ENCODE measurements around the gene COQ10A. TPM values are rescaled to one million over a fixed set of nuclear protein-coding genes. Genes with fewer than 3 reads are reported as not detected.
A peak's percentile ranks its signal among the peaks of the same experiment; 100 is the strongest.
"Not testable (repeated sequence)": the region's sequence is repeated elsewhere in the genome, so short reads cannot be mapped to it uniquely, and the experiment has no call there.

COQ10A gene
- total RNA-seq, 2 donors from 2014 or later: 15.9 to 17.6 TPM

DNA sequence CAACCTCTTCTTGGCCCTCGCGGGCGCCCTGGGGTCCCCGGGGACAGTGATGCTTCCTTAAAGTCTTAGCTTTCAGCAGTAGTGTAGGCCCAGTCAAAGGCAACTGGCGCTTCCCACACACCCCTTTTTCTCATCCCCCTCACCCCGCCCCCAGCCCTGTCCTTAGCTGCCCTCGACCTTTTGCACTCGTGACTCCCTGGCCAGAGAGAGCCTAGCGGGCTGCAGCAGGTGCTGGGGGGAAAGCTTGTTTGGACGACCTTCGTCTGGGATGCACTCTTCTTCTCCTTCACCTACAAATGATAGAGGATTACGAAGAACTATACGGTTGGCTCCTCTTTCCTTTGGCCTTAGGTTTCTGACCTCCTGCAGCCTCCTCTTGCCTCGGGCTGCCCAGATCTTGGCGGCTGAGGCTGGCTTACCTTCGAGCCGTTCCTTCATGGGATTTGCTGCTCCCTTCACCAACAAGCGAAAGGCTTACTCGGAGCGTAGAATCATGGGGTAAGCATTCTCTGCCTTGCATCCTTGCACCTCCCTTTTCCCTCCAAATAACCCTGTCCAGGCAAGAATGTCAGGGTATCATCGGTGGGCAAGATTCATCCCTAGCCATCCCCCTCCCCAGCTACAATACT is 815 bp downstream of the COQ10A start:
- H3K27ac ChIP-seq: peak overlapping the region; percentile 91 to 93
- peak overlapping the region; percentile 56 to 75 for H3K4me3 ChIP-seq
- H3K4me1 ChIP-seq (replicated peaks): peaks cover 4% of the 10 kb centered on the region
- DNase-seq (ENCODE audit: low spot score): no peak
- no peak for TF ChIP-seq POLR2A (IDR thresholded peaks at IDR 0.05)
- no peak for TF ChIP-seq POLR2AphosphoS5 (IDR thresholded peaks at IDR 0.05)
- TF ChIP-seq, protein P1, sequence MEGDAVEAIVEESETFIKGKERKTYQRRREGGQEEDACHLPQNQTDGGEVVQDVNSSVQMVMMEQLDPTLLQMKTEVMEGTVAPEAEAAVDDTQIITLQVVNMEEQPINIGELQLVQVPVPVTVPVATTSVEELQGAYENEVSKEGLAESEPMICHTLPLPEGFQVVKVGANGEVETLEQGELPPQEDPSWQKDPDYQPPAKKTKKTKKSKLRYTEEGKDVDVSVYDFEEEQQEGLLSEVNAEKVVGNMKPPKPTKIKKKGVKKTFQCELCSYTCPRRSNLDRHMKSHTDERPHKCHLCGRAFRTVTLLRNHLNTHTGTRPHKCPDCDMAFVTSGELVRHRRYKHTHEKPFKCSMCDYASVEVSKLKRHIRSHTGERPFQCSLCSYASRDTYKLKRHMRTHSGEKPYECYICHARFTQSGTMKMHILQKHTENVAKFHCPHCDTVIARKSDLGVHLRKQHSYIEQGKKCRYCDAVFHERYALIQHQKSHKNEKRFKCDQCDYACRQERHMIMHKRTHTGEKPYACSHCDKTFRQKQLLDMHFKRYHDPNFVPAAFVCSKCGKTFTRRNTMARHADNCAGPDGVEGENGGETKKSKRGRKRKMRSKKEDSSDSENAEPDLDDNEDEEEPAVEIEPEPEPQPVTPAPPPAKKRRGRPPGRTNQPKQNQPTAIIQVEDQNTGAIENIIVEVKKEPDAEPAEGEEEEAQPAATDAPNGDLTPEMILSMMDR (IDR thresholded peaks at IDR 0.05): no peak
- no peaks in the 10 kb centered on the region for H3K27me3 ChIP-seq (replicated peaks; ENCODE audit: insufficient read depth)
- no peaks in the 10 kb centered on the region for H3K36me3 ChIP-seq
- intact Hi-C loops (cut with DNase I): no loop called here
- H3K9me3 ChIP-seq: no peaks in the 10 kb centered on the region
- WGBS: 27% methylated on average over 21 of the region's 21 CpGs

DNA sequence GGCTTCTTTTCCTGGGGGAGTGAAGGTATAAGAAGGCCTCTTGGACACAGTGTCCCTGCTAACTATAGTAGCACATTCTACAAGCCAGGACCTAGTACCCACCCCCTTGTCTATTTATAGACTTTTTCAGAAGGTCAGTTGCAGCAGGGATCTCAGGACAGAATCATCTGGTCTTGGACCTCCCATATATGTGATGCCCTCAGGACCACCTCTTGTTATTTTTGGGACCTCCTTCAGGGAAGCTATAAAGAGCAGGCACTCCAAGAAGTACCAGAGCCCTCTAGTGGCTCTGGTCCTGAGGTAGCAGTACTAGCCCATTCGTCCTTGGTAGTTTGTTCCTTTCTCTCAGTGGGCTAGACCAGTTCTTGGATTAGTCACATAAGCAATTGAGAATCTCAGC is 4.3 kb downstream of the COQ10A start:
- TF ChIP-seq POLR2AphosphoS5 (IDR thresholded peaks at IDR 0.05): no peak
- TF ChIP-seq, protein P1 (IDR thresholded peaks at IDR 0.05): peak in 1 of 4 experiments; percentile 16
- no peak for TF ChIP-seq POLR2A (IDR thresholded peaks at IDR 0.05)
- Histone ChIP-seq H3K36me3 (peaks cover 5 to 12% of the 10 kb centered on the region in 2 donors), H3K4me1 (replicated peaks) (peaks cover 4% of the 10 kb centered on the region), H3K9me3 (no peaks in the 10 kb centered on the region), H3K27me3 (replicated peaks; ENCODE audit: insufficient read depth) (no peaks in the 10 kb centered on the region), H3K4me3 (no peak overlapping the region), H3K27ac (no peak overlapping the region)
- 21% methylated on average over 1 of the region's 1 CpG for WGBS
- intact Hi-C loops (cut with DNase I): no loop called here
- DNase-seq (ENCODE audit: low spot score): no peak

DNA sequence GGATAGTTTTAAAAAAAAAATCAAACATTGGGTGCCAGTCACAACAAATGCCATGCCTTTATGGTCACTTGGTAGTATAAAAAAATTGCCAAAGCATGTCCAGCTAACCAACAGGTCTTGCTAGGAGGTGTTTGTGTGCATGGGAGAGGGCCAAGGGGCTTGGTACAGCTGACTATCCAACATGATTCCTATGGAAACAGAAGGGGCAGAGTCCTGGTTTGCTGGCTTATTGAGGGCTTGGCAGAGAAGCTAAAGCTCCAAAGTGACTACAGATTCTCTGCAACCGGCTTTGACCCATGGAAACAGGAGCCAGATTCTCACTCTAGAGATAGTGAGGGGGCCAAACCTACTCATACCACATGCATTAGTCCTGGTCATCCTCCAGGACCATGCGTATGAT is 5.7 kb downstream of the COQ10A start:
- H3K27ac ChIP-seq; H3K4me1 ChIP-seq (replicated peaks); H3K27me3 ChIP-seq (replicated peaks; ENCODE audit: insufficient read depth); H3K4me3 ChIP-seq; DNase-seq (ENCODE audit: low spot score); H3K9me3 ChIP-seq; intact Hi-C loops (cut with DNase I): not testable (repeated sequence)
- WGBS: 85% methylated on average over 2 of the region's 2 CpGs
- peaks cover 5 to 12% of the 10 kb centered on the region in 2 donors for H3K36me3 ChIP-seq

DNA sequence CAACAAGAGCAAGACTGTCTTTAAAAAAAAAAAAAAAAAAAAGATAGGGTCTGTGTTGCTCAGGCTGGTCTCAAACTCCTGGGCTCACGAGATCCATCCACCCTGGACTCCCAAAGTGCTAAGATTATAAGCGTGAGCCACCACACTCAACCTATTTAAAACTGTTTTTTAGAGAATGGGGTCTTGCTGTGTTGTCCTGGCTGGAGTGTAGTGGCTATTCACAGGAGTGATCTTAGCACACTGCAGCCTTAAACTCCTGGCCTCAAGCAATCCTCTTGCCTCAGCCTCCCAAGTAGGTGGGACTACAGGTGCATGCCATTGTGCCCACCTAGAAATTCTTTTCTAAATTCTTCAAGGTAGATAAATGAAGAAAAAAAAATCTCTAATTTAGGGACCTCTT is 7.6 kb downstream of the COQ10A start:
- H3K27me3 ChIP-seq (replicated peaks; ENCODE audit: insufficient read depth): no peaks in the 10 kb centered on the region
- H3K27ac ChIP-seq: no peak overlapping the region
- H3K9me3 ChIP-seq: no peaks in the 10 kb centered on the region
- TF ChIP-seq POLR2AphosphoS5 (IDR thresholded peaks at IDR 0.05) (no peak), POLR2A (IDR thresholded peaks at IDR 0.05) (no peak)
- TF ChIP-seq, protein P1 (IDR thresholded peaks at IDR 0.05): no peak
- H3K4me3 ChIP-seq: no peak overlapping the region
- H3K4me1 ChIP-seq (replicated peaks): no peaks in the 10 kb centered on the region
- WGBS: 94% methylated on average over 2 of the region's 2 CpGs
- no peak for DNase-seq (ENCODE audit: low spot score)
- peaks cover 12 to 16% of the 10 kb centered on the region in 2 donors for H3K36me3 ChIP-seq
- intact Hi-C loops (cut with DNase I): no loop called here

DNA sequence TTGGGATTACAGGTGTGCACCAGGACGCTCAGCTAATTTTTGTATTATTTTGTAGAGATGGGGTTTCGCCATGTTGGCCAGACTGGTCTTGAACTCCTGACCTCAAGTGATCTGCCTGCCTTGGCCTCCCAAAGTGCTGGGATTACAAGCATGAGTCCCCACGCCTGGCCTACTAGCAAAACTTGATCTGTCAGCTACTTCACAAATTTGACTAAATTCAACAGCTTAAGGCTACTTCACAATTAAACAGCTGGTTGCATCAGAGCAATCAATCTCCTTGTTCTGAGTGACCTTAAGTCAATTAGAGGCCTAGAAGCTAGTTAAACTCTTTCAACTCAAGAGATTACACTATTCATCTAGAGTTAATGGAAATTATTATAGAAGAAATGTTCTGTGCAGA is 12.2 kb downstream of the COQ10A start:
- intact Hi-C loops (cut with DNase I): no loop called here
- WGBS: 94% methylated on average over 3 of the region's 3 CpGs
- peaks cover 9 to 14% of the 10 kb centered on the region in 2 donors for H3K36me3 ChIP-seq

More for the DNA sequence above, 12.2 kb downstream of the COQ10A start:
- Histone ChIP-seq H3K9me3 (no peaks in the 10 kb centered on the region), H3K27ac (no peak overlapping the region), H3K4me3 (no peak overlapping the region), H3K4me1 (replicated peaks) (no peaks in the 10 kb centered on the region), H3K27me3 (replicated peaks; ENCODE audit: insufficient read depth) (no peaks in the 10 kb centered on the region)
- TF ChIP-seq, protein P1 (IDR thresholded peaks at IDR 0.05): no peak
- TF ChIP-seq POLR2AphosphoS5 (IDR thresholded peaks at IDR 0.05): no peak
- no peak for TF ChIP-seq POLR2A (IDR thresholded peaks at IDR 0.05)
- no peak for DNase-seq (ENCODE audit: low spot score)
